Epidermal melanocyte (primary cell): ENCODE results near the gene ENTPD2.

Experiments
- DNase-seq: peaks from one replicate; pipeline ENCODE4 v3.0.0; 2011; ENCODE audit warnings: low spot score; ENCODE audit not compliant: insufficient read length

ENTPD2 gene

DNA sequence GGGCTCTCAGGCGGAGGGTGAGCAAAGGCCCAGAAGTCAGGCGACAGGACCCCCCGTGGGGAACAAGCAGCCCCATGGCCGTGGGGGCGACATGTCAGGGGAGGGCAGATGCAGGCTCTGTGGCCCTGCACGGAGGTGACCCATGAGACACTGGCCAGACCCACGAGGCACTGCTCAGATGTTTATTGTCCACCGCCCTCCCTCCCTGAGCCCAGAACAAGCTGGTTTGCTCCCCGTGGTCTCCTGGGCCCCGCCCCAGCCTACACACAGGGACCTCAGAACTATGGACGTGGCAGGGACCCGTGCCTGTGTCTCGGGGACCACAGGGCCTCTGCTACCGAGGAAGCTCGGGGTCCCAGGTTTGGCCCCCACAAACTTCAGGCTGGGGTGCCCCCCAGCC lies 23.9 kb downstream of the ENTPD2 start:
- no peak for DNase-seq

DNA sequence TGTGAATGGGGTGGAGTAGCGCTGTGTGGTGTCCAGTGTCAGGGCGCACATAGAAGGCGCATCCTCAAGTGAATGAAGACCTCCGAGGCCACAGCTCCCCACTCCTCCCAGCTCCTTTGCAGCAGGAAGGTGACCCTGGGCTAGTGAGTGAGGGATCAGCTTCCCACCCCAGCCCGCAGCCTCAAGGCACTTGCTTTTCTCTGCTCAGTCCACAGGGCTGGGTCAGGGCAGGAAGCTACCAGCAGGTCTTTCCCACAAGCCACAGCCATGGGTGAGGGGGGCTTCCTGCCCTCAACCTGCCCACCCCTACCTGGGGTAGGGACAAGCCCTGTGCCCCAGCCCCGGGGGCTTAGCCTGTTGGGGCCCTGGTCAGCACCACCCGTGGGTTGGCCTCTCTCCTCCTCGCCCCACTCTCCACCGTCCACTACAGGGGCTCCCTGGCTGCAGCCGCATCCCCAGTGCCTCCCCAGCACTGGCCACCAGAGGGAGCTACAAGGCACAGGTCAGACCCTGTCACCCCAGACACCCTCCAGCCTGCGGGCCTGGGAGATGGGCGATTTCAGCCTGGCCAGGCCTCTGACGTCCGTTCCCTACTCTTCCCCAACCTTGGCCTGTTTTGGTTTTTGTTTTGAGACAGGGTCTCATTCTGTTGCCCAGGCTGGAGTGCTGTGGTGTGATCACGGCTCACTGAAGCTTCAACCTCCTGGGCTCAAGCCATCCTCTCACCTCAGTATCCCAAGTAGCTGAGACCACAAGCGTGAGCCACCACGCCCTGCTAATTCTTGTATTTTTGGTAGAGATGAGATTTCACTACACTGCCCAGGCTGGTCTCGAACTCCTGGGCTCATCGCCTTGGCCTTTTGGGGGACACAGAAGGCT lies 24.6 kb downstream of the ENTPD2 start:
- no peak for DNase-seq

DNA sequence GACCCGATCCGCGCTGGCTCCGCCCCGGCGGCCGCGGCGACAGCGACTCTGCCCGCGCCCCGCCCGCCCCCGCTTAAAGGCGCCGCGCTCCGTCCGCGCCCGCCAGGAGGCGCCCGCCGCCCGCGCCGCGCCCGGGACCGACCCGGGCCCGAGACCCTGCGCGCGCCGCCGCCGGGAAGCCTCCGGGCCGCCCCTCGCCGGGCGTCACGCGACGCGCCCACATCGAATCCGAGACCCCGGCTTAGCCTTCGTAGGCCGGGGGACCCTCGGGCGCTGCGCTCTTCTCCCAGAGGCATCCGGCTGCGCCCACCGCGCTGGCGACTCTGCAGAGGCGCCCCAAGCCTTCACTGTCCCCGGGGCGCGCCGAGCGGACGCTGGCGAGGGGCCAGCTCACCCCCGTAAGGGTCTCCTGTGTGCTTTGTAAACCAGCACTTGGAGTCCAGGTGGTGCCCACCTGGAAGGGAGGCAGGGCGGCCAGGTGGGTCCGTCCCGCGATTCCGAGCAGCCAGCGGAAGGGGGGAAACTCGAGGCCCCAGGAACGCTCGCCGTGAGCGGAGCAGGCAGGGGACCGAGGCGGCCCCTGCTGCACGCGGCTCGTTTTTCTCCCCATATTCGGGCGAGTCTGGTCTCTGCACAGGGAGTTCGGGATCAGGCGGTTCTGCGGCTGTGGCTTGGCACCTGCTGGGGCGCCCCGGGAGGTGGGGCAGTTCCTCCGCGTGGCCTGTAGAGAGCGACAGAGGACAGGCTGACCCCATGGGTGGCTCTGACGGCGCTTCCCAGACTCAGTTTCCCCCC lies 25.4 kb downstream of the ENTPD2 start:
- DNase-seq: no peak

DNA sequence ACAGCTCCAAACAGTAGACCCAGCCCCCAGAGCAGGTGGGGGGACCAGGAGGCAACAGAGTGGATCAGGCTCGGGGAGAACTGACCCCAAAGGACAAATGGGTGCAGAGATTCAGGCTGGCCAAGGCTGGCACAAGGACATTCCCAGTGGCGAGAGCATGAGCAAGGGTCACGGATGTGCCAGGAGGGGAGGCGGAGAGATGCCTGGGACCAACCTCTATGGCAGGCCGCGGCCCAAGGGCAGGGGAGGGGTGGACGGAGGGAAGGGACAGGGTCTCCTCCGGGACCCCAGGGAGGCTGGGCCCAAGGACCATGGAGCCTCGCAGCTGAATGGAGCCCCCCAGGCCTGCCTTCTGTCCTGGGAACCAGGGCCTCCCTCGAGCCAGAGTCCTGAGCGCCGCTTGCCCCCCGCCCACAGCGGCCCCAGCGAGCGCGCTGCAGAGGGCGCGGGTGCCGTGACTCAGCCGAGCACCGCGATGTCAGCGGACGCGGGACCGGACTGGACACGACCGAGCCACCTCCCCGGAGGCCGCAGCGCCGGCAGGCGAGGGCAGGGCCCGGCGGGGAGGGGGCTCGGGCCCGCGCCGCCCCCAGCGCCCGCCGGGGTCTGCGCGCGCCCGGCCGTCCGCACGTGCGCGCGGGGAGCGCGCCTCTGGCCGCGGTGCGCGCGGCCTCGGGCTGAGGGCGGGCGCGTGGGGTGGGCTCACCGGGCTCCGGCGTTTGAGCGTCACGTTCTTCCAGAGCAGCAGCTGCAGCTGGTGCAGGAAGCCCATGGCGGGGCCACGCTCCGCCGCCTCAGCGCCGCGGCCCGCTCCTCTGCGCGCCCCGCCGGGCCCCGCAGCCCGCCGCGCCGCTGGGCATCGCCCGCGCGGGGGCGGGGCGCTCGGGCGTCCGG lies 26.2 kb downstream of the ENTPD2 start, which contains the start of gene ABCA2:
Gene ABCA2 (minus strand): TSS at position 869 of the 894 bp plus-strand sequence. CDS start 97 bp downstream, at position 772.
- no peak for DNase-seq

DNA sequence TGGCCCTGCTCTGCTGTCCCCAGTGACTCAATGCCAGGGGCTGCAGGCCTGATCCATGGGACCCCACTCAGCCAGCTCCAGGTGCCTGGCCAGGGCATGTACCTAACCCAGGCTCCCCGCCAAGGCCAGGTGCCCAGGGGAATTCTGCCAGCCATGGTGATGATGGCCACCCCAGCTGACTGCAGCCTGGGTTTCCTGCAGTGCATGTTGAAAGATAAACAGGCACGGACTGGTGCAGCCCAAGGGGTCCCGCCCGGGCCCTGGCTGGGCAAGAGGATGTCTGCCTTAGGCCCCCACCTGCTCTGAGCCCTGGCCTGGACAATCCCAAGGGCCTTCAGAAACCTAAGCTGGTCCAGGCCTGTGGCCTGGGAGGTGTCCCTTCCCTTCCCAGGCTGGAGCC lies 27.0 kb downstream of the ENTPD2 start:
- no peak for DNase-seq

DNA sequence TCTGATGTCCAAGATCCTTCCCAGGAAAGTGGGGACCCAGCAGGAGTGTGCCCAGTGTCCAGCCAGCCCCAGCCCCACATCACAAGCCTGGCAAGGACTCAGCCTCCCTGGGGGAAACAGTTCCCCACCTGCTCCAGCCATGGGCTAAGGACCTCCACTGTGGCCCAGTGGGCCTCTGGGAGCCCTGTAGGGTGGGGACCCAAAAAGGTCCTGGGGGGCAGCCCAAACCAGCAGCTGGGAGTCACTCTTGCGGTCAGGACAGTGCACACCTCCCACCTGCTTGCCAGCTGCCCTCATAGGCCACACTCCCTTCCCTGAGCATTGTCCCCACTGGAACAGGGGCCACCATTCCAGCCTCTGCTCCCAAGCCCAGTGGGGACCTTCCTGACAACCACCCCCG lies 27.5 kb downstream of the ENTPD2 start:
- no peak for DNase-seq

DNA sequence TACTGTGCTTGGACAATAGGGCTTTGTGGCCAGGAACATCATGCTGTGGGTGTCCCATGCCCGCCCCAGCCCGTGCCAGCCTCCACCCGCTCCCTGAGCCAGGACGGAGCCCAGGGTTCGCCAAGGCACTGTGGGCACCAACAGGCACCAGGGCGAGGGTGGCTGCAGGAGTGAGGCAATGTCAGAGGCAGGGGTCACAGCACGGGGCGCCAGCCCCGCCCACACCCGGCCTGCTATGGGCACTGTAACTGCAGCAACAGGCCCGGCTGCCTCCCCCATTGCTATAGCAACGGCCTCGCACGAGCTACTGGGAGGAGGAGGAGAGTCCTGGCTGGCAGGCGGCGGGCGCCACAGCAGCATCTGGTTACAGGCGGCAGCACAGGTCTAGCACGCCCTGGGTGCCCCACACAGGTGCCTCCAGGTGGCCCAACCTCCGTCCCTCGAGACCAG lies 28.3 kb downstream of the ENTPD2 start:
- DNase-seq: no peak

DNA sequence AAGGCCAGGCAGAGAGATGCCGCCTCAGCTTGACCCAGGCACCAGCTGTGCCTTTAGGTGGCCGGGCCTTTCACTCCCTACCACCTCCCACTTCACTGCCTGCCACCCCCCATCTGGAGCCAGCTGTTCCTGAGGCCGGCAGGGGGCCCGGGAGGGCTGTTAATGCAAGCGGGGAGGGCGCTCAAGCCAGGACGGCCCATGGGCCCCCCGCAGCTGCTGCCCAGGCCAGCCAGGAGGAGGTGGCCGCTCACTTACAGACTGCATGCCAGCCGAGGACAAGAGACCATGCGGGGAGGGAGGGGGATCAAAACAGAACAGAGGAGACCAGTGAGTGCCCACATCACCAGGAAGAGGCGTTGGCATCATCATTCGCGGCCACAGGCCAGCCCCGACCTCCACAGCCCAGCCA lies 30.3 kb downstream of the ENTPD2 start:
- DNase-seq: no peak

DNA sequence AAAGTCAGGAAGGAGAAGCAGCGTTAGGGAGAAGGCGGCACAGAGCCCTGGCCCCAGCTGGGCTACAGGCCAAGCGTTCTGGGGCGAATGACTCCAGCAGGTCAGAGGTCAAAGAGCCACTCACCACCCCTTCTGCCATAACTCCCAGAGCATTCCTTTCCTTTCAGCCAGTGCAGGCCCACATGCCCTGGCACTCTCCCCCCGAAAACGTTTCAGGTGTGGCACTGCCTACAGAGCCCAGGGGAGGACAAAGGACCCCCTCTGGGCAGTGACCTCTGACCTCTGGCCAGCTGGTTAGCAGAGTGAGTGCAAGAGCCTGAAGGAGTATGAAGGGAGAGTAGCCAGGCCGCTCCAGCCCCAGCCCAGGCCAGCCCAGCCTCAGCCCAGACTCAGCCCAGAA lies 30.7 kb downstream of the ENTPD2 start:
- no peak for DNase-seq

DNA sequence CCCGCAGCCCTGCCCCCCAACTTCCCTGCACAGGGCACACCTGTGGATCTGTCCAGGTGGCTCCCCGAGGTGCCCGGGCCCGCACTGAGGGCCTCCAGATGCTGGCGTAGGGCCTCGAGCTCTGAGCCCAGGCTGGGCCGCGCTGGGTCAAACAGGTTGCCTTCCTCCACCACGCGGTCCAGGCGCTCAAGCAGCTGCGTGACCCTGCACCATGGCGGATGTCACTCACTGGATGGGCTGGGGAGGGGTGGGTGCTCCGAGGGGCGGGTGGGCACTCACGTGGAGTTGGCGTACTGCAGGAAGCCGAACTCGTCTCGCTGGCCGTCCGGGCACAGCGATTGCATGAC lies 31.2 kb downstream of the ENTPD2 start:
- DNase-seq: no peak

DNA sequence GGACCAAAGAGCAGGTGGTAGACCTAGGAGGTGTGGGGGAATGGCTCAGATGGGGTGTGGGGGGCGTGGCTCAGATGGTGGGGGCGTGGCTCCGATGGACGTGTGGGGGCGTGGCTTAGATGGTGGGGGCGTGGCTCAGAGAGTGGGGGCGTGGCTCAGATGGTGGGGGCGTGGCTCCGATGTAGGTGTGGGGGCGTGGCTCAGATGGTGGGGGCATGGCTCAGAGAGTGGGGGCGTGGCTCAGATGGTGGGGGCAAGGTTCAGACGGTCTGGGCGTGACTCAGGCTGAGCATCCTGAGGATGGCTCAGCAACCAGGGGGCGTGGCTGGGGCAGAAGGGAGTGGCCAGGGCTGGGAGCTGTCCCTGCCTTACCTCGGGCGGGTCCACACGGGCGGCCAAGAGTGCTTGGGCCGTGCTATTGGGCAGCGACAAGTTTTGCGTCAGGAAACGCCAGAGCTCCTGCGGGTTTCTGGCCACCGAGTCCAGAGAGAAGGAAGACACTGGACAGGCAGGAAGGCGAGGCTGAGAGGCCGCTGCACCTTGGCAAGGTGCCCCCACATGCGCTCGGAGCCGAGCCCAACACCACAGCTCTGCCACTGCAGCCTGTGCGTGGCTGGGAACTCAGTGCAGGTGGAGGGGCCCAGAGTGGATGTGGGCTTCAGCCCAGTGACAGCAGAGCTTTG lies 31.7 kb downstream of the ENTPD2 start:
- no peak for DNase-seq

DNA sequence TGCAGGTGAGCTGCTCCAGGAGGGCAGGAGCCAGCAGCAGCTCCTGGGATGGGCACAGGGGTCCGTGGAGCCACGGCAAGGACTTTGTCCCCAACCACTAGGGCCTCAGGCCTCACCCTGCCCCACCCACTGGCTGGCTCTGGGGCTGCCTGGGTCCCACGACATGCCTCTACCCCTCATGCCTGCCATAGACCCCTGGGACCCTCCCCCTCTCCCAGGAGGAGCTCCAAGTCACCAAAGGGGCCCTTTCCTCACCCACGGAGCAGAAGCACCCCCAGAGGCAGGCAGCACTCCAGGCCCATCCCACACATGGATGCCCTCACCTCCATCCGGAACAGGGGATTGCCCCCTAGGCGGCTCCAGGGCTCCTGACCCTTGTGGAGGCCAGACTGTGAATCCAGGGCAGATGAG lies 32.3 kb downstream of the ENTPD2 start:
- DNase-seq: no peak

DNA sequence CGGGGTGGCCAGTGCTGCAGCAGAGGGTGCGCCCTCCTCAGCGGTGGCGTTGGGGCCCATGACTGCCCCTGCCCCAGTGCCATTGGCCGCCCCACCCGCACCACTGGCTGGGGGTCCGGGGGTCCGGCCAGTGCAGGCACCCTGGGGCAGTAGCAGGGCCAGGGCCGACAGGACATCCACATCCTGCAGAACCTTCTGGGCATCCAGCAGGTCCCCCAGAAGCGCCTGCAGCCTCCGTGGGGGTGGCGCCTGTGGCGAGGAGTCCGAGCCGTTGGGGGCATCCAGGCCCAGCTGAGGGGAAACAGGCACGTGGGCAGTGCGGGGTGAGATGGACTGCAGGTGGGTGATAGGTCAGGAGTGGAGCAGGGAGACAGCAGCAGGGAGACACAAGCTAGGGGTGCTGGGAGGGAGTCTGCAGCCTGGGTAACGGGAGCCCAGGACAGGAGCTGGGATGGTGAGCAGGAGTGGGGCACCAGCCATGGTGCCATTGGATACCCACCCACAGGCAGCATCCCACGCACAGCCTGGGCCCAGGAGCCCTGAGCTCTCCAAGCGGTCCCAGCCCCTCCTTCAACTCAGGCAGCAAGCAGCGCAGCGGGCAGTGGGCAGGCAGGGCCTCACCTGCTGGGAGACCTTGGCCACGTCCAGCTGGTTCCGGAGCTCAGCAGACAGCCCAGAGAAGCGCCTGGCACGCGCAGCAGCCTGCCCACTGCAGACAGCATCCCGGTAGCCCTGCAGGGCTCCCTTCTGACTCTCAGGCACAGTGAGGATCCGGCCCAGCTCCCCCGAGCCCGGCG lies 32.9 kb downstream of the ENTPD2 start:
- no peak for DNase-seq

DNA sequence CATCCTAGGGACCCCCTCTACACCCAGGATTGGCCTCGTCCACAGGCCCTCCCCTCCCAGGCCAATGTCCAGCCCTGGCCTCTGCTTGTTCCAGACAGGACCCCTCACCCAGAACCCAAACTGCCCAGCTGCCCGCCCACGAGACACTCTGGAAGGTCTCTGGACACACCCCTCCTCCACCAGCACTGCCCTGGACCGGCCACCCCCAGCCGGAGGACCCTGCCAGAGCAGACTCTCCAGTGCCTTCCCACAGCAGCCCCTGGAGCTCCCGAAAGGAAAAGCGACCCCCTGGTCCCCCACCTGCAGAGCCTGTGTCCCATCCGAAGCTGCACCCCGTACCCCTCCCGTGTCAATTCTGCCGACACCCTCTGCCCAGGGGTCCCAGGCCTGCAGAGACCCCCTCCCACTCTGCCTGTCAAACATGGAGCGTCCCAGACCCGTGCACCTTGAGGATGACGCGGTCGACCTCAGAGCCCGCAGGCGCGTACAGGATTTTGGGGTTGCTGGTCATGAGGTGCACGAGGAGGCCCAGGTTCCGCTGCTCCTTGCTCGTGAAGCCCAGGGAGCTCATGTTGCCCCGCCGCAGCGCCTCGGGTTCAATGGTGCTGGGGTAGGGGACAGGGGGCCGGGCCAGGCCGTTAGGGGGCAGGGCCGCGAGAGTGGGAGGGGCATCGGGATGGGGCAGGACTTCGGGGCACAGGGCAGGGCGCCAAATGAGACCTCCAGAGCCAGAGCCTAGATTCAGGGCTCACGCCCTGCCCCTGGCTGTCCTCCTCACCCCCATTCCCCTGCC lies 33.8 kb downstream of the ENTPD2 start:
- DNase-seq: no peak

DNA sequence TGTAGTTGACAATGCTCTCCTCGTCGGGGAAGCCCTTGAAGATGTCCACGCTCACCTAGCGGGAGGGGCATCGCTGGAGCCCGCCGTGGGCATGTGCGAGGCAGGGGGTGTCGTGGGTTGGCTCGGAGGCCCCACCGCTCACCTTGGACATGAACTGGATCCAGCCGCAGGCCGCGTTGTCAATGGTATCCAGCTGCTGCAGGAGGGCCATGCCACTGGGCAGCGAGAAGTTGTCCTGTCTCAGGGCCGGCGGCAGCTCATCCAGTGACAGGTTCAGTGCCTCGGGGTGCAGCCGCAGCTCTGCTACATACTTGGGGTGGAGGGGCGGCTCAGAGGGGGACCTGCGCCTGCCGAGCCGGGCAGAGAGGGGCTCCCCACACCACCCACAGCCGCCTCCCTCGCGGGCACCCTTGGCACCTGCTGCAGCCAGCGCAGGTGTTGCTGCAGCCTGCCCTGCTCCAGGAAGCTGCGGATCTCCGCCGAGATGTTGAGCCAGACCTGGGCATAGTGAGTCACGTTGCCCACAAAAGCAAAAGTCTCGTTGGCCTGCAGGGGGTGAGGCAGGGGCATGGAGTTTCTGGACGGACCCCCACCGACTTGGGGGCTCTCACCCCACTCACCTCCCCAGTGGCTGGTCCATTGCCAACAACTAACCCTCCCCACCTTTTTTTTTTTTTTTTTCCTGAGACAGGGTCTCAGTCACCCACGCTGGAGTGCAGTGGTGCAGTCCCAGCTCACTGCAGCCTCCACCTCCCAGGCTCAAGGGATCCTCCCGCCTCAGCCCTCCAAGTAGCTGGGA lies 34.9 kb downstream of the ENTPD2 start:
- DNase-seq: no peak

DNA sequence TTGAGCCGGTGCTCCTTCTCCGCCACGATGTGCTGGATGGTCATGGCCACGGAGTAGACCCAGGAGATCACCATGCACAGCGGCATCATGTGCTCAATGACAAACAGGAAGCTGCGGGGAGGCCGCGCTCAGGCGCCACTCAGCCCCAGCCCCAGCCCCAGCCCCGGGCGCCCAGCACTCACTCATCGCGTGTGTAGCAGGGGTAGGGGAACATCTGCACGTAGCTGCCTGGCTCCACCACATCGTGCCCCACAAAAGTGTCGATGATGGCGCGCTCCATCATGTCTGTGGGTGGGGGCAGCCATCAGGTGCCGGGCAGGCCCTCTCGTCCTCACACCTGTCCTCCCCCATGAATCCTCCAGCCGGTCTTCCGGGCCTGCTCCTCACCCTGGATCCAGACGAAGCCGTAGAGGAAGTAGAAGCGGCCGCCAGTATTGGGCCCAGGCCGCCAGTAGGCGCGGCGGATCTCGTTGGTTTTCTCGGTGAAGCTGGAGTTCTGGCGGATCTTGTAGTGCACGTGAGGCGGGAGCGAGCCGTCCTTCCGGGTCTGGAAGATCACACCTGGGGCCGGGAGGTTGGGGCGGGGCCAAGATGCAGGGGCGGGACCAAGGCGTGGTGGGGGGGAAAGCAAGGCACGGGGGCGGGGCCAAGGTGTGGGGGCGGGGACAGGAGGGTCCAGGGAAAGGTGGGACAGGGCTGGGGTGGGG lies 35.9 kb downstream of the ENTPD2 start:
- no peak for DNase-seq

DNA sequence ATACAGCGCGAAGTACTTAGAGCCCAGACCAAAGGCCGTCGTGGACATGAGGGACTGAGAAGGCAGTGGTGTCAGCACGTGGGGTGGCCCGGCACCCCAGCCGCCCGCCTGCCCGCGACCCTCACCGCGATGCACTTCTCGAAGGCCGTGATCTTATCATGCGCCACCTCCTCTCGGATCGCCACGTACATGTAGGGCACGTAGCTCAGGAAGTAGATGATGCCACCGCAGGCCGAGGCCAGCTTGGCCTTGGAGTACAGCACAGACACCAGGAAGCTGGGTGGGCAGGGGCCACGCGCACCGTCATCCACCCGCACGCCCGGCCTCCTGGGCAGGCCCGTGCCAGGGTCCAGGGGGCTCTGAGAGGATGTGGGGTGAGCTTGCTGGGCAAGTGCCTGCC lies 36.8 kb downstream of the ENTPD2 start:
- DNase-seq: no peak

DNA sequence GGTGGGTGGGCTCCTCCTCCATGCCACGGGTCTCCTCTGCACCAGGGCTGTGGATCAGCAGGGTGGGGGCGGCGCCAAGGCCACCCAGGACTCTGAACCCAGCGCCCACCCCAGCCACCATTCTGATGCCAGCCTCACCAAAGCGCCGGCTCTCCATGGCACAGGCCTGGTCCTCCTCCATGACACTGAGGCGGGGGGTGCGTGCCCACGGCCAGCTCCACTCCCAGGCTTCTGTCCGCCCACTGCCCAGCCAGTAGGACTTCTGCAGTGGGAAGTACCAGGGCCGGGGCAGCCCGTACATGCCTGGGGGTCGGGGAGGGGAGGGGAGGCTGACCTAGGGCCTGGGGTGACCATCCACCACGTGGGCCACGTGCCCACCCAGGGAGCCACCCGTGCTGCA lies 37.4 kb downstream of the ENTPD2 start:
- DNase-seq: no peak
